HL-60 (cell line): ENCODE data around the gene KLK8.

Experiments
- CTCF ChIP-seq: IDR thresholded peaks from one replicate; pipeline ENCODE4 v1.5.1; 2011; ENCODE audit warnings: low read length, control low read depth, inconsistent platforms; ENCODE audit not compliant: insufficient read depth
- GABPA ChIP-seq: IDR thresholded peaks from 2 replicates; pipeline ENCODE4 v1.6.1; 2012; ENCODE audit warnings: low read depth
- POLR2AphosphoS5 ChIP-seq: IDR thresholded peaks from 2 replicates; pipeline ENCODE4 v1.6.1; 2012; ENCODE audit warnings: low read depth
- REST ChIP-seq: IDR thresholded peaks from 2 replicates; pipeline ENCODE4 v1.6.1; 2012; ENCODE audit warnings: low read depth; ENCODE audit not compliant: insufficient replicate concordance

GRCh38 chr19:51024924-51025323, 23.5 kb upstream of the KLK8 start:
- no peak for TF ChIP-seq CTCF
- no peak for TF ChIP-seq REST
- TF ChIP-seq POLR2AphosphoS5: no peak
- TF ChIP-seq GABPA: no peak
